Renal cortex interstitium (tissue), 11 donors: Measurements from ENCODE around the gene LY6G6C. TPM values are rescaled to one million over a fixed set of nuclear protein-coding genes. Genes with fewer than 3 reads are reported as not detected.

ENCODE experiments used
- DNase-seq, 11 donors: peaks; one replicate each; pipeline ENCODE4 v3.0.0-alpha.2; 2013; ENCODE audit warnings: low read depth in 9 of 11, low spot score in 4 of 11; ENCODE audit errors: extremely low read depth in 1 of 11
- polyA plus RNA-seq, 3 donors: library from polyadenylated mRNA; unstranded; fragments of 120-200 nt; gene quantifications; one replicate each; pipeline ENCODE4 v1.2.1, GENCODE V29; 2013; ENCODE audit not compliant: insufficient read length in 3 of 3

LY6G6C gene
- polyA plus RNA-seq, 3 donors = 0.26 to 0.41 TPM; not detected in 1

- DNase-seq = peak in 10 of 11 donors; percentile 82 to 92 (median 90)
Measured at GRCh38 chr6:31729979-31730630, 8.6 kb upstream of the LY6G6C start.

GRCh38 chr6:31729515-31729978 lies 8.0 kb upstream of the LY6G6C start:
- peak in 10 of 11 donors; percentile 84 to 92 (median 88) for DNase-seq

GRCh38 chr6:31728767-31729514 lies 7.4 kb upstream of the LY6G6C start, which contains the start of gene DDAH2:
Gene DDAH2 (minus strand): TSS chr6:31729299. CDS start chr6:31729161, 138 bp downstream.
- DNase-seq = no peak

GRCh38 chr6:31727717-31728671 lies 6.4 kb upstream of the LY6G6C start:
- no peak for DNase-seq

GRCh38 chr6:31727034-31727716 lies 5.6 kb upstream of the LY6G6C start:
- no peak for DNase-seq

GRCh38 chr6:31725502-31726350 lies 4.2 kb upstream of the LY6G6C start:
- DNase-seq = no peak

- DNase-seq = no peak
Measured at GRCh38 chr6:31723980-31724691, 2.6 kb upstream of the LY6G6C start.

GRCh38 chr6:31723245-31723979 lies 1.9 kb upstream of the LY6G6C start, which contains the start of gene MPIG6B:
Gene MPIG6B (plus strand): TSS chr6:31723373. CDS start chr6:31723384, 11 bp downstream.
- DNase-seq = no peak

GRCh38 chr6:31722173-31722572 lies 627 bp upstream of the LY6G6C start:
- DNase-seq = no peak

- DNase-seq = no peak
Measured at GRCh38 chr6:31720196-31720770, 1.3 kb downstream of the LY6G6C start.

- no peak for DNase-seq
Measured at GRCh38 chr6:31719001-31719400, 2.5 kb downstream of the LY6G6C start.

- DNase-seq = no peak
Measured at GRCh38 chr6:31718265-31718664, 3.3 kb downstream of the LY6G6C start.

- DNase-seq = no peak
Measured at GRCh38 chr6:31717499-31718222, 3.9 kb downstream of the LY6G6C start.

- DNase-seq = no peak
Measured at GRCh38 chr6:31715022-31715958, 6.3 kb downstream of the LY6G6C start, which contains the start of gene LY6G6D. Gene LY6G6D (plus strand): TSS chr6:31715348. CDS start chr6:31715356, 8 bp downstream.
